PC-9 (cell line): Measurements from ENCODE around the gene GLP1R. TPM values are rescaled to one million over a fixed set of nuclear protein-coding genes. Genes with fewer than 3 reads are reported as not detected.

ENCODE experiments used
- BruUV-seq: library from RNA; stranded (reverse); fragments of 400-500 nt; replicated peaks from 2 replicates; lab custom pipeline; 2021; lab: Mats Ljungman, UMichigan
- CTCF ChIA-PET: fragments of 300-600 bp; sonication (Branson Sonifier 250); formaldehyde crosslinking; loops from one replicate; lab custom pipeline; 2022; ENCODE audit warnings: antibody characterized with exemption; lab: Charles Lee
- POLR2A ChIA-PET: fragments of 300-600 bp; sonication (Branson Sonifier 250); formaldehyde crosslinking; loops from one replicate; lab custom pipeline; 2022; ENCODE audit warnings: antibody characterized with exemption; ENCODE audit not compliant: unreplicated experiment; lab: Charles Lee
- DNase-seq, 2 experiments: peaks; one replicate each; pipeline versions ENCODE4 v3.0.0 to v3.0.0-alpha.2; 2015 to 2022; ENCODE audit warnings: mixed read lengths in 1 of 2
- H2AFZ ChIP-seq: fragments of 200-600 bp; sonication (generic); 2 replicates; pipeline ENCODE4 v1.8.1; 2017; ENCODE audit warnings: antibody characterized with exemption
- H3F3A ChIP-seq: fragments of 200-600 bp; sonication (generic); 2 replicates; pipeline ENCODE4 v1.8.1; 2017; ENCODE audit warnings: antibody characterized with exemption, mild to moderate bottlenecking, low read depth; ENCODE audit not compliant: insufficient read depth
- H3K27ac ChIP-seq: fragments of 200-600 bp; sonication (generic); 2 replicates; pipeline ENCODE4 v1.6.1; 2016; ENCODE audit warnings: mixed run types
- H3K27me3 ChIP-seq: fragments of 200-600 bp; sonication (generic); 2 replicates; pipeline ENCODE4 v1.6.1; 2016; ENCODE audit warnings: low read depth, mixed run types; ENCODE audit not compliant: insufficient read depth
- H3K36me3 ChIP-seq: fragments of 200-600 bp; sonication (generic); 2 replicates; pipeline ENCODE4 v1.6.1; 2016; ENCODE audit warnings: low read depth, mixed run types
- H3K4me1 ChIP-seq: fragments of 200-600 bp; sonication (generic); replicated peaks from 2 replicates; pipeline ENCODE4 v1.6.1; 2016; ENCODE audit warnings: mixed run types; ENCODE audit not compliant: insufficient read depth
- H3K4me2 ChIP-seq: fragments of 200-600 bp; sonication (generic); 2 replicates; pipeline ENCODE4 v1.6.1; 2017; ENCODE audit warnings: mixed run types
- H3K4me3 ChIP-seq: fragments of 200-600 bp; sonication (generic); 2 replicates; pipeline ENCODE4 v1.6.1; 2016; ENCODE audit warnings: mixed run types
- H3K79me2 ChIP-seq: fragments of 200-600 bp; sonication (generic); 2 replicates; pipeline ENCODE4 v1.6.1; 2017; ENCODE audit warnings: low read depth, mixed run types
- H3K9me2 ChIP-seq: fragments of 200-600 bp; sonication (generic); 2 replicates; pipeline ENCODE4 v1.8.1; 2017; ENCODE audit warnings: mild to moderate bottlenecking; ENCODE audit not compliant: insufficient read depth
- H3K9me3 ChIP-seq: fragments of 200-600 bp; sonication (generic); 2 replicates; pipeline ENCODE4 v1.8.1; 2016; ENCODE audit warnings: low read depth; ENCODE audit not compliant: insufficient read depth
- H4K20me1 ChIP-seq: fragments of 200-600 bp; sonication (generic); 2 replicates; pipeline ENCODE4 v1.8.1; 2017; ENCODE audit not compliant: insufficient read depth
- CTCF ChIP-seq: fragments of 200-600 bp; sonication (generic); conservative IDR thresholded peaks from 2 replicates; pipeline ENCODE4 v1.6.1; 2017; ENCODE audit warnings: mixed run types, antibody characterized with exemption, mild to moderate bottlenecking, moderate library complexity
- EZH2 ChIP-seq: fragments of 200-600 bp; sonication (generic); IDR thresholded peaks from 2 replicates; pipeline ENCODE4 v1.8.0; 2017; ENCODE audit warnings: antibody characterized with exemption, low read depth
- intact Hi-C: fragments of 100-400 bp; cut with micrococcal nuclease; formaldehyde crosslinking; loops from one replicate; pipeline ENCODE4 v1.10.0; 2022; ENCODE audit not compliant: unreplicated experiment
- total RNA-seq: library from RNA; stranded (reverse); gene quantifications from 2 replicates; pipeline ENCODE4 v1.2.3, GENCODE V29; 2021

Gene GLP1R
- total RNA-seq, 1 experiment from 2014 or later = not detected

- no peaks in the 10 kb centered on the region for H3K9me2 ChIP-seq
- TF ChIP-seq CTCF (no peak), EZH2 (no peak)
- ChIA-PET CTCF (no interaction called here), POLR2A (no interaction called here)
- H3K4me3 ChIP-seq = no peak overlapping the region
- no peak overlapping the region for H2AFZ ChIP-seq
- no TSS peak for BruUV-seq
- no peaks in the 10 kb centered on the region for H3K4me1 ChIP-seq
- peaks cover 91% of the 10 kb centered on the region for H3K27me3 ChIP-seq
- H3K4me2 ChIP-seq = no peak overlapping the region
- intact Hi-C loops = no loop called here
- no peak for DNase-seq
- H3K9me3 ChIP-seq = no peaks in the 10 kb centered on the region
- H3F3A ChIP-seq = no peaks in the 10 kb centered on the region
- H3K27ac ChIP-seq = no peak overlapping the region
- H3K79me2 ChIP-seq = no peaks in the 10 kb centered on the region
- no peaks in the 10 kb centered on the region for H4K20me1 ChIP-seq
- no peaks in the 10 kb centered on the region for H3K36me3 ChIP-seq
These were observed 35.9 kb downstream of the GLP1R start for GRCh38 chr6:39084506-39084905.

GRCh38 chr6:39085129-39085797, 36.7 kb downstream of the GLP1R start:
- Histone ChIP-seq H3K4me3 (no peak overlapping the region), H3K79me2 (no peaks in the 10 kb centered on the region), H3F3A (no peaks in the 10 kb centered on the region), H3K4me2 (no peak overlapping the region), H3K27ac (no peak overlapping the region), H3K4me1 (no peaks in the 10 kb centered on the region), H3K9me2 (no peaks in the 10 kb centered on the region), H2AFZ (no peak overlapping the region), H3K9me3 (no peaks in the 10 kb centered on the region), H4K20me1 (no peaks in the 10 kb centered on the region), H3K27me3 (peaks cover 93% of the 10 kb centered on the region), H3K36me3 (no peaks in the 10 kb centered on the region)
- CTCF ChIA-PET = no interaction called here
- BruUV-seq = no TSS peak
- POLR2A ChIA-PET = no interaction called here
- TF ChIP-seq CTCF = no peak
- TF ChIP-seq EZH2 = no peak
- intact Hi-C loops = loop anchor here (5.0 kb wide), 2 partner anchors 72 to 217 kb away; no protein-coding TSS in a partner anchor
- no peak for DNase-seq

- POLR2A ChIA-PET = no interaction called here
- DNase-seq = no peak
- no peak overlapping the region for H2AFZ ChIP-seq
- no peaks in the 10 kb centered on the region for H3K36me3 ChIP-seq
- CTCF ChIA-PET = no interaction called here
- no peaks in the 10 kb centered on the region for H3K9me3 ChIP-seq
- H3K27ac ChIP-seq = no peak overlapping the region
- intact Hi-C loops = loop anchor here (5.0 kb wide), 2 partner anchors 71 to 216 kb away; no protein-coding TSS in a partner anchor
- H4K20me1 ChIP-seq = no peaks in the 10 kb centered on the region
- no peaks in the 10 kb centered on the region for H3K4me1 ChIP-seq
- no peak overlapping the region for H3K4me2 ChIP-seq
- H3K9me2 ChIP-seq = no peaks in the 10 kb centered on the region
- H3K79me2 ChIP-seq = no peaks in the 10 kb centered on the region
- no peak for TF ChIP-seq CTCF
- TF ChIP-seq EZH2 = no peak
- H3F3A ChIP-seq = no peaks in the 10 kb centered on the region
- no TSS peak for BruUV-seq
- H3K27me3 ChIP-seq = peaks cover 100% of the 10 kb centered on the region
- no peak overlapping the region for H3K4me3 ChIP-seq
These were observed 37.7 kb downstream of the GLP1R start for GRCh38 chr6:39086294-39086693.
